ENCODE measurements around the gene KLHDC3.

KLHDC3 gene

GRCh38 chr6:43016943-43017334, 2.9 kb downstream of the KLHDC3 start:
- H3K4me3 ChIP-seq (ENCODE audit: low read length): no peak overlapping the region
- DNase-seq (ENCODE audit: low read depth): no peak
- TF ChIP-seq CTCF (IDR thresholded peaks at IDR 0.05; ENCODE audit: insufficient read depth, low read depth, low read length, missing control alignments): no peak

DNA sequence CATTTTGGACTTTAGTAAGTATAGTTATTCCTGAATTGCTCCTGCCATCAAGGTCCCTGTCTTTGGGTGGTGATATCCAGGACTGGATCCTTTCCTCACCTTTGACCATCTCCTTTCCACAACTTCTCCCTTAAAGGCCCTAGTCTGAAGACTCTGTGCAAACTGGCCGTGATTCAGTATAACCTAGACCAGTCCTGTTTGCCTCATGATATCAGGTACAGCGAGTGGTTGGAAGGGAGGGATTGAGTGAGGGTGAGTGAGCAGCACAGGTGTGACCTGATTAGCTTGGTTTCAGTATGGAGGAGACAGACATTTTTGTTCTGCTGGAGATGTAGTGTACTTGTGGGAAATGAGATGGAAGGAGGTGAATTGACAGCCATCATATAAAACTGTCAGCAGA, 5.1 kb downstream of the KLHDC3 start:
- TF ChIP-seq CTCF (IDR thresholded peaks at IDR 0.05; ENCODE audit: insufficient read depth, low read depth, low read length, missing control alignments): no peak
- DNase-seq (ENCODE audit: low read depth): no peak
- no peak overlapping the region for H3K4me3 ChIP-seq (ENCODE audit: low read length)

DNA sequence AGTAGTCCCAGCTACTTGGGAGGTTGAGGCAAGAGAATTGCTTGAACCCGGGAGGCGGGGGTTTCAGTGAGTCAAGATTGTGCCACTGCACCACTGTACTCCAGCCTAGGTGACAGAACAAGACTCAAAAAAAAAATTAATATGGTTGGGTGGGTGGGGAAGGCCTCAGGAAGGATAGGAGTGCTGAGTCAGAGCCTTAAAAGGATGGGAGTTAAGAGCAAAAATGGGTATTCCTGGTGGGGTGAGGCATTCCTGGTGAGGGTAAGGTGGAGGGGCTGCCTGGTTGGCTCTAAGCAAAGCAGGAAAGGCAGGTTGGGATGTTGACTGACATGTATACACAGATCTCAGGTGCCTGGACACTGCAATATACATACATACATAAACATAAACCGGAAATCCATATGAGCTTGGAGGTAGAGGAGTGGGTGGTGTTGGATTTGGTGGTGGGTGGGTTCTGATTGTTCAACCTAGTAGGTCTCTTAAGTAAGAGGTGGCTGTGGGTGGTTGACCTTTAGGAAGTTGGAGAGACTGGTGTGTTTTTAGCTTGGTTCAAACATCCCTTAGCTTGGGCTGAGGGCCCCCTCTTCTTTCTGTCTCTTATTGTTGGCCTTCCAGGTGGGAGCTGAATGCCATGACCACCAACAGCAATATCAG, 6.1 kb downstream of the KLHDC3 start:
- H3K4me3 ChIP-seq (ENCODE audit: low read length): no peak overlapping the region
- no peak for TF ChIP-seq CTCF (IDR thresholded peaks at IDR 0.05; ENCODE audit: insufficient read depth, low read depth, low read length, missing control alignments)
- no peak for DNase-seq (ENCODE audit: low read depth)

DNA sequence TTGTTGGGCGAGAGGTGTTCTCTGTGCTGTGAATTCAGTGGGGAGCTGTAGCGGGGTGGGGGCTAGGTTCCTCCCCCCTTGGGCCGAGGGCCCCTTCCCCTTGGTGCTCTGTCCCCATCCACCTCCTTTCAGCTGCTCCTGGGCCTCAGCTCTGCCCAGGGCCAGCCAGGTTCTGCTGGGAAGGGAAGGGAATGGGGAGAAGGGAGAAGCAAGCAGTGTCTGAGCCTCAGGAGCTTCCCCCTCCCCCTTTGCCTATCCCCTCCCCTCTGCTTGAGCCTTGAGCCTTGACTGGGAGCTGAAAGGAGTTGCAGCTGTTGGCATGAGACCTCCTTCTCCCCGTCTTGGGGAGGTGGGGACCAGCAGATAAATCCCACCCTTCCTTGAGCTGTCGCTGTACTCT, 6.8 kb downstream of the KLHDC3 start:
- TF ChIP-seq CTCF (IDR thresholded peaks at IDR 0.05; ENCODE audit: insufficient read depth, low read depth, low read length, missing control alignments): no peak
- peak overlapping the region; percentile 100 for H3K4me3 ChIP-seq (ENCODE audit: low read length)
- DNase-seq (ENCODE audit: low read depth): no peak

DNA sequence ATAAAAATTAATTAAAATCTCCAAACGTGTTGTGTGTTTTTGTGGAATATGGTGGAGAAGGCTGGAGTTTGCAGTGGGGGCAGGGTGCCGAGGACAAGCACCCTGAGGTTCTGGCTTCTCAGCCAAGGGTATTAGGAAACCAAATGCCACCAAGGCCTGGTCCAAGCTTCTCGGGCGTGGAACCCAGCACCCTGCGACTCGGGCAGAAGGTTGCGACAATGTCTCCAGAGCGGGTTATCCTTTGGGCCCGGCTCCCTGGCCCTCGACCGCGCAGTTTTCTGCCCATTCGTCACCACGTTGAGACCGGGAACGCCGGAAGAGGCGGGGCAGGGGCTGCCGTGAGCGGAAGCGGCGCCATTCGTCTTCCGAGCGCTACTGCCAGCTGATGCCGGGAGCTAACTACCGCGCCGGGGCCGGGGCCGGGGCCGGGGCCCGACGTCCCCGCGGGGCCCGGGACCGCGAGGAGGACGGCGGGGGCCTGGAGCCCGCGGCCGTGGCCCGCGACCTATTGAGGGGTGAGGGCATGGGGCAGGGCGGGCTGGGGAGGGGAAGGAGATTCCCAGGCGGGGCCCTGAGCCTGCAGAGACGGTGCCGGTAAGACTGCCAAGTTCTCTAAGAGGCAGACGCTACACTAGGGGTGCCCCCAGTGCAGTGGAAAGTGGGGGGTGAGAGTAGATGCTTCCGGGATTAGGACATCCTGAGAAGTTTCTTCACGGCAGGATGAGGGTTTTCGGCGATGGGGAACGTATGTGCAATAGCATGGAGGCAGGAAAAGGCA, 7.4 kb downstream of the KLHDC3 start, which contains the start of gene RRP36:
TSS of gene RRP36 (plus strand) at position 354 of the 778 bp plus-strand sequence. CDS start at position 386, 32 bp downstream.
- peak within 1 kb of the TSS; percentile 100 for H3K4me3 ChIP-seq (ENCODE audit: low read length)
- TF ChIP-seq CTCF (IDR thresholded peaks at IDR 0.05; ENCODE audit: insufficient read depth, low read depth, low read length, missing control alignments): no peak
- peak; percentile 80 for DNase-seq (ENCODE audit: low read depth)

DNA sequence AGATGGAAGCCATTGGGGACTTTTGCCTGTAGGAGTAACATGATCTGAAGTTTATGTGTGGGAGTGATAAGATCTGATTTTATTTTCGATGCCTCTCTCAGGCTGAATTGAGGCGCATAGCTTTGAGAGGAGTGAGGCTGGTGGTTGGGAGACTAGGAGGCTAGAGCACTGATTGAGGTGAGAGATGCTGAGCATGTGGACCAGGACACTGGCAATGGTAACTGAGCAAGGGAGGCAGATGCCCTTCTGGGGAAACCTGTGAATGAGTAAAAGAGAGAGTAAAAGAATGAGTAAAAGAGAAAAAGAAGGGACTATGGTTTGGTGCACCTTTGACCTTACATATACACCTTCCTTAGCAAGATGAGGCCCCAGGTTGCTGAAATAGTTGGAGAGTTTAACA, 10.4 kb downstream of the KLHDC3 start:
- TF ChIP-seq CTCF (IDR thresholded peaks at IDR 0.05; ENCODE audit: insufficient read depth, low read depth, low read length, missing control alignments): no peak
- no peak for DNase-seq (ENCODE audit: low read depth)

More for the DNA sequence above, 10.4 kb downstream of the KLHDC3 start:
- no peak overlapping the region for H3K4me3 ChIP-seq (ENCODE audit: low read length)
